ENCODE data around the gene PARVB.
"Not testable (repeated sequence)": the region's sequence is repeated elsewhere in the genome, so short reads cannot be mapped to it uniquely, and the experiment has no call there.

PARVB gene

DNA sequence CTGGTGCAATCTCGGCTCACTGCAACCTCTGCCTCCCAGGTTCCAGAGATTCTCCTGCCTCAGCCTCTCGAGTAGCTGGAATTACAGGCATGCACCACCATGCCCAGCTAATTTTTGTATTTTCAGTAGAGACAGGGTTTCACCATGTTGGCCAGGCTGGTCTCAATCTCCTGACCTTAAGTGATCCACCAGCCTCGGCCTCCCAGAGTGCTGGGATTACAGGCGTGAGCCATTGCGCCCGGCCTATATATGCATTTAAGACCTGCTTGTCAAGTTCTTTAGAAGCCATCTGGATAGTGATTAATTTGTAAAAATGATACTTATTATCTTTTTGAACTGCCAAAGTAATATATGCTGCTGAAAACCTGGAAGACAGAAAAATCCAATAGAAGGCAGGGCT is 86.6 kb downstream of the PARVB start:
- not testable (repeated sequence) for DNase-seq (ENCODE audit: low read depth)

GRCh38 chr22:44111562-44112155 is 87.6 kb downstream of the PARVB start:
- DNase-seq (ENCODE audit: low read depth), result no peak

DNA sequence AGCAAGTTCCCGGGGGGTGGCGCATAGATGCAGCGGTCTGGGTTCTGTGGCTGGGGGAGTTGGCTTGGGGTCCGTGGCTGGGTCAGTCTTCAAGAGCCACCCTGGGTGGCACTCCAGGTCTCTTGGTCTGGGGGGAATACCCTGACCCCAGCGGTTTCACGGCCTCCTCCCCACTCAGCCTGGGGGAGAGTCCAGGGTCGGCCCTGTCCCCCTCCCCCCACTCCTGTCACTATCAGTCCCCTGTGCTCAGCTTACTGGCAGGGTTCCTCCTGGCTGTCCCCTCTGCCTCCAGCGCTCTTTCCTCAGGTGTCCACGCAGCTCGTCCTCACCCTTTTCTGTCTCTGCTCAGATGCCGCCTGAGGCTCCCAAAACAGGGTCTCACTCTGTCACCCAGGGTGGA is 88.1 kb downstream of the PARVB start:
- DNase-seq (ENCODE audit: low read depth), result no peak

GRCh38 chr22:44116331-44116730 is 92.2 kb downstream of the PARVB start:
- DNase-seq (ENCODE audit: low read depth), result no peak

GRCh38 chr22:44116755-44117684 is 92.9 kb downstream of the PARVB start:
- no peak for DNase-seq (ENCODE audit: low read depth)

- DNase-seq (ENCODE audit: low read depth), result no peak
Observed at GRCh38 chr22:44117746-44118145, 93.6 kb downstream of the PARVB start.

- DNase-seq (ENCODE audit: low read depth), result no peak
Observed at GRCh38 chr22:44118645-44119315, 94.7 kb downstream of the PARVB start.

DNA sequence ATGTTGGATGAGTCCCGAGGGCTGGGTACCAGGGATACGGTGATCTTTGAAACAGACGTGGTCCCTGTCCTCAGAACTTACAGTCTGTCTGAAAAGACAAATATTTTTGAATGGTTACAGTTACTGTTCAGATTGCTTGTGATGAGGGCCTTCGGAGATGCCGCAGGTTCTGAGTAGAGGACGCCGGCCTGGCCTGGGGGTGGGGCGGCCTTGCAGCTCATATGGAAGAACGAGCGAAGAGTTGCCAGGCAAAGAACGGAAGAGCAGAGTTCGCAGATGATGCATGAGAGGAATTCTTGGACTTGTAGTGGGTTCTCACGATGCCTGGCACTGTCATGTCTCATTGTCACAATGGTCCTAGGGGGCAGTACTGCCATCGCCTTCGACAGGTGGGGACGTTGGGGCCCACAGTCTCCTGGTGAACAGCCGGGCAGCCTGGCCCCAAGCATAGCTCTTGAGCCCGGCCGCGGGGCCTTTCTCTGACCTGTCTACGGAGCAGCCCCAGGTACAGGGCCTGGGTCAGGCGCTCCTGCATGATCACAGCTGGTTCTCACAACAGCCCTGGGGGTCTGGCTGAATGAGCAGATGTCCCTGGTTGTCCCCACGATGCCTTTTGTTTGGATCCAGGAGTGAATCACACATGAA is 95.7 kb downstream of the PARVB start:
- no peak for DNase-seq (ENCODE audit: low read depth)

DNA sequence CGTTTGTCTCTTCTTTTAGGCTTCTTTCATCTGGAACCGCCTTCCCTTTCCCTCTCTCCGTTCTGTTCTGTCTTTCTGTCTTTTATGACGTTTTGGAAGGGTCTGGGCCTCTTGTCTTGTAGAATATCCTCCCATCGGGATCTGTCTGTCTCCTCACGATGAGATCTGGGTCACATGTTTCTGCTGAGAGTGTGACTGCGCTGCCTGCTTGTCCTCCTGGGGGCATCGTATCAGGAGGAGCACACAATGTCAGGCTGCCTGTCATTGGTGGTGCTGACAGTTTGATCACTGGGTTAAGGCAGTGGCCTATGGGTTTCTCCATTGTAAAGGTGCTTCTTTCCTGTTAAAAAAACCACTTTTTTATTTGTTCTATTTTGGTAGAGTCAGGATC is 96.2 kb downstream of the PARVB start:
- no peak for DNase-seq (ENCODE audit: low read depth)

DNA sequence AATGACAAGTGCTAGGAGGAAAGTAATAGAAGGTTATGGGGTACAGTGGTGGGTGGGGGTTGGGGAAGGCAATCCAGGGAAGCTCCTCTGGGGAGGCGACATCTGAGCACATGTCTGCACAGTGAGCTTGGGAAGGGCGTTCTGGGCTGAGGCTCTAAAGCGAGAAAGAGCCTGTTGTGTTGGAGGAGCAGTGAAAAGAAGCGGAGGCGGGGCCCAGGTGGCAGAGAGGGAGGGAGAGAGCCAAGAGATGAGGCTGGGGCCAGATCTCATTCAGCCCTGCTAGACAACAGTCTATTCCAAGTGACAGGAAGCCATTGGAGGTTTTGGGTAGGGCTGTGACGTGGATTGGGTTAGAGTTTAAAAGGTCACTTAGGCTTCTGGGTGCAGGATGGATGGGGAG is 101.3 kb downstream of the PARVB start:
- DNase-seq (ENCODE audit: low read depth), result no peak

- no peak for DNase-seq (ENCODE audit: low read depth)
Observed at GRCh38 chr22:44126807-44127206, 102.7 kb downstream of the PARVB start.

- peak; percentile 33 for DNase-seq (ENCODE audit: low read depth)
Observed at GRCh38 chr22:44127356-44127755, 103.3 kb downstream of the PARVB start.

GRCh38 chr22:44128958-44129618 is 105.0 kb downstream of the PARVB start:
- no peak for DNase-seq (ENCODE audit: low read depth)

DNA sequence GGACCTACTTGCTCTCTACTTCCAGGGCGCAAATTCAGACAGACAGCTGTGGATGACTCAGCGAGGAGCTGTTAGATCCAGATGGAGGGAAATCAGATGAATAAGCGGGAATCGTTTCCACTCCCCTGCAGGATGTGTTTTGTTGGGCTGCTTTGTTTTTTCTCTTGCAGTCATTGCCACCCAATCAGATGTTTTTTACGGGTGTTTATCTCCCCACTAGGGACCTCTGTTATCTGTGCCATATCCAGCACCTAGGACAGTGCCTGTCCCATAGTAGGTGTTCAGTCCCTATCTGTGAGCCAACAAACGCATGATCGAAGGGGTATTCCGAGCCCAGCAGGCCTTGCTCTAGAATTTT is 105.5 kb downstream of the PARVB start:
- peak; percentile 18 for DNase-seq (ENCODE audit: low read depth)

DNA sequence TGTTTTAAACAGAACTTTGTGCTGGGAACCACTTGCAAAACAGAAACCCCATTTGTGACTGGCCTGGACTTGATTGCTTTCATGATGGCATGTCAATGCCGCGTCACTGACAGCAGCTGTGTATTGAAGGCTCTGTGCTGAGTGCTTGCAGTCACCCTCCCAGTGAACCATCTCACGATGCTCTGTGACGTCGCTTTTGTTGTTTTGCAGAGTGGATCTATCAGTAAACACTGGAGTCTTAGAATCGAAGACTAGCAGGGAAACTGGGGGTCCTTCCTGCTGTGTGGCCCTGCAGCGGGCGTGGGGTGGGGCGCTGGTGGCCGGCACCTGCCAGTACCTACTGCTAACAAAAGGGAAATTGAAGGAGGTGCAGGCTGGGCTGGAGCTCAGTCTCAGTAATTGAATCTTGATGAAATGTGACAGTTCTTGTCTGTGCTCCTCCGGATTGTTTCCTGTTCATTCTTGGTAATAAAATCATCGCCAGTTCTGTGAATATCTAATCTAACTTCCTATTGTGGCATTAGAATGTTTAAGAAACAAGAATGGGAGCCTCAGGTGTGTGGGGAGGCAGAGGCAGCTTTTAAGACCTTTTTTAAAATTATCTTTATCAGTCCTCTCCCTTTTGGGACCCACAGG is 106.1 kb downstream of the PARVB start:
- no peak for DNase-seq (ENCODE audit: low read depth)

DNA sequence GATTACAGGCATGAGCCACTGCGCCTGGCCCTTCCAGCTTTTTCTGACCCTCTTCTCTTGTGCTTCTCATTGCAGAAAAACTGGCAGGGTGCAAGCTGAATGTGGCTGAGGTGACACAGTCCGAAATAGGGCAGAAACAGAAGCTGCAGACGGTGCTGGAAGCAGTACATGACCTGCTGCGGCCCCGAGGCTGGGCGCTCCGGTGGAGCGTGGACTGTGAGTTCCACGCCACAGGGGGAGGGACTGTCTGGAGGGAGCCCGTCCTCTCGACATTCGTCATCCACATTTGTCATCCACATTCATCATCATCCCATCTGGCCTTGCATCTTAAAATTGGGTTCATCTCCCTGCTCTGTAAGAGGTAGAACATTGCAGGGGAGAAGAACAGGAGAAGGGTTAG is 107.3 kb downstream of the PARVB start:
- DNase-seq (ENCODE audit: low read depth), result no peak

DNA sequence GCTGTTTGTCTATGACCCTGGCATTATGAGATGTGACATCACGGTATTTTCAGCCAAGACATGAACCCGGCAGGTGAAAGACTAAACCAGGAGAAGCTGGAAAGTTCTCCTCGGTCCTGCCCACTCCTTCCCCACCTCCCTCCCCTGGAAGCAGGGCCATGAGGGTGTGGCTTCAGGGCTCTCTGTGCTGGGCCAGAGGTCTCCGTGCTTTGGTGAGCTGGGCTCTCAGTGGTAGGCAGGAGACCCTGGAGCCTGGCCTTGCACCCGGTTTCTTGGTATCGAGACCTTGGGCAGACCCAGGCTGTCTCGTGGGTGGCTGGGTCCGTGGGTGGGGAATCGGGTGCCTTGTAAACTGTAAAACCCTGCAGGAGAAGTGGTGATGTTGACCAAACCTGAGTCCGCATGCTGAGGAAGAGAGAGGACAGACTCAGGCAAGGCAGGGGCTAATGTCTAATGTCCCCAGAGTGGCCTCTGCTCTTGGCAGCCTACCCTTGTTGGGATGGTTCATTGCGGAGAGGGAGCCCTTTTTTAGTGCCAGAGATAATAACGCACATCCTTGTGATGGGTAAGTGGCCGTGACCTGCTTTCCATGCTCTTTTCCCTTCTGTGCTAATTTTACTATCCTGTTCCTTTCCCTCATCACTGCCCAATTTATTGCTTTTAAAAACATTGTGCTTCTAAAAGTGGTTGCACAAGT is 108.0 kb downstream of the PARVB start:
- DNase-seq (ENCODE audit: low read depth), result no peak

GRCh38 chr22:44132724-44133123 is 108.6 kb downstream of the PARVB start:
- no peak for DNase-seq (ENCODE audit: low read depth)

DNA sequence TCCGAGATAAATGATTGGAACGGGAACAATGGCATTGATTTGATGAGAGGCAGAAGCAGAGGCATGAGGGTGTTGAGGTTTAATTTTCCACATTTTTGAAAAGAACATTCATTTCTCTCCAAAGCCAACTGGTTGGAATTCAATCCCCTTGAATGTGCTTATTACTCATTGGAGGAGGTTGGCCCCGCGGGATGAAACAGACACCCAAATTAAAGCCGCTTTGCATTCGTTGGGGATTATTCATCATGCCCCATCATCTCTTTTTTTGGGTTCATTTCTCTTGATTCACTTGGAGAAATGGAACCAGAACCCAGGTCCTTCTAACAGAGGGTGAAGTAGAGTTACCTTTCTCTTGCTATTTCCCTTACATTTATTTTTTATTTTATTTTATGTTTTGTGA is 109.1 kb downstream of the PARVB start:
- no peak for DNase-seq (ENCODE audit: low read depth)

GRCh38 chr22:44133901-44134571 is 109.9 kb downstream of the PARVB start:
- peak; percentile 42 for DNase-seq (ENCODE audit: low read depth)
